Epithelial cell of esophagus (primary cell): ENCODE measurements around the gene POR.
A peak's percentile ranks its signal among the peaks of the same experiment; 100 is the strongest.
"Not testable (repeated sequence)": the region's sequence is repeated elsewhere in the genome, so short reads cannot be mapped to it uniquely, and the experiment has no call there.

Experiments used
- DNase-seq: peaks from one replicate; pipeline ENCODE4 v3.0.0; 2010; ENCODE audit warnings: low read depth
- H3K4me3 ChIP-seq: 2 replicates; pipeline ENCODE4 v1.5.1; 2011; ENCODE audit warnings: mild to moderate bottlenecking, low read length, control low read depth
- TF ChIP-seq, protein P1 (sequence below): IDR thresholded peaks from 2 replicates; pipeline ENCODE4 v1.5.1; 2011; ENCODE audit warnings: low read depth, mild to moderate bottlenecking, low read length, control low read depth, inconsistent platforms; ENCODE audit not compliant: insufficient read depth; ENCODE audit errors: missing control alignments

Gene POR

DNA sequence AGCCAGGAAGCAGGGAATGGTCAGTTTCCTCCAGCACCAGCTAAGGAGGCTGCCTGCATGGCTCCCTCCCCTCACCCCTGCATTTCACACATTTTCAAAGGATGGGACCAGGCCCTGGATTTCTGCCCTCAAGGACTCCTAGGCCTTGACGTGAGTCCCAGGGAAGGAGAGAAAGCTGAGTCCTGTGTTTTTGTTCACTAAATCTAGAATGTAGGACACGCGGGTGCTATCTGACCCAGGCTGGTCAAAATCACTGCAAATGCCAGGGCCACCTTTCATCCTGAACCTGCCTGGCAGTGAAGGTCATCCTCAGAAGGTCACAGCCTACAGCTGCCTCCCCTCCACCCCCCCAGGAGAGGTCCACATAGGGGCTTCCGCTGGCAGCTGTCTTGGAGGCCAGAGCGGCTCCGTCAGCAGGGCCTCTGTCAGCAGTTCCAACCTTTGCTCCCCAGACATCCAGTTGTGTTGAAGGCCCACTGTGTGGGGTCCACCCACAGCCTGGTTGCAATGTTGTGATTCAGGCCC is 18.1 kb upstream of the POR start:
- TF ChIP-seq, protein P1, sequence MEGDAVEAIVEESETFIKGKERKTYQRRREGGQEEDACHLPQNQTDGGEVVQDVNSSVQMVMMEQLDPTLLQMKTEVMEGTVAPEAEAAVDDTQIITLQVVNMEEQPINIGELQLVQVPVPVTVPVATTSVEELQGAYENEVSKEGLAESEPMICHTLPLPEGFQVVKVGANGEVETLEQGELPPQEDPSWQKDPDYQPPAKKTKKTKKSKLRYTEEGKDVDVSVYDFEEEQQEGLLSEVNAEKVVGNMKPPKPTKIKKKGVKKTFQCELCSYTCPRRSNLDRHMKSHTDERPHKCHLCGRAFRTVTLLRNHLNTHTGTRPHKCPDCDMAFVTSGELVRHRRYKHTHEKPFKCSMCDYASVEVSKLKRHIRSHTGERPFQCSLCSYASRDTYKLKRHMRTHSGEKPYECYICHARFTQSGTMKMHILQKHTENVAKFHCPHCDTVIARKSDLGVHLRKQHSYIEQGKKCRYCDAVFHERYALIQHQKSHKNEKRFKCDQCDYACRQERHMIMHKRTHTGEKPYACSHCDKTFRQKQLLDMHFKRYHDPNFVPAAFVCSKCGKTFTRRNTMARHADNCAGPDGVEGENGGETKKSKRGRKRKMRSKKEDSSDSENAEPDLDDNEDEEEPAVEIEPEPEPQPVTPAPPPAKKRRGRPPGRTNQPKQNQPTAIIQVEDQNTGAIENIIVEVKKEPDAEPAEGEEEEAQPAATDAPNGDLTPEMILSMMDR: no peak
- no peak overlapping the region for H3K4me3 ChIP-seq
- DNase-seq: no peak

DNA sequence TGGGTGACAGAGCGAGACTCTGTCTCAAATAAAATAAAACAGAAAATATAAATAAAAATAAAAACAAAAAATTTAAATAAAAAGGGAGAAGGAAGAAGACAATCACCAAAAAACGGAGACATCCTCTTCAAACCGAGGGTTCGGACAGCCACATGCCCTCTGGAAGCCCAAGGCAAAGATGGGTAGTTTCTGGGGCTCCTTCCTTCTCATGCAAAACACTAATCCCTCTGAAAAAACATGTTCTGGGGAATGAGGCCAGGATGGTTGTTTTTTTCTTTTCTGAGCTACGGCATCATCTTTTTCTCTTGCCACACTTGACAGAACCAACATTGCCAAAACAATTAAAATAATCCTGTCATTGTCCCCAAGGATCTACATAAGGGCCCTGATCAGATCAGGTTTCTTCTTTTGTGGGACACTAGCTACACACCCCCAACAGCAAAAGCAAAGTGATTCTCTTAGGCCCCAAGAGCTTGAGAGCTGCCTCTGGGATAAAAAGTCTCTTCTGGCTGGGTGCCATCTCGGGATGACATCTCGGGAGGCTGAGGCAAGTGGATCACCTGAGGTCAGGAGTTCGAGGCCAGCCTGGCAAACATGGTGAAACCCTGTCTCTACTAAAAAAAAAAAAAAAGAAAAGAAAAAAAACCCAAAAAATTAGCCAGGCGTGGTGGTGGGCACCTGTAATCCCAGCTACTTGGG is 14.2 kb upstream of the POR start:
- TF ChIP-seq, protein P1: no peak

DNA sequence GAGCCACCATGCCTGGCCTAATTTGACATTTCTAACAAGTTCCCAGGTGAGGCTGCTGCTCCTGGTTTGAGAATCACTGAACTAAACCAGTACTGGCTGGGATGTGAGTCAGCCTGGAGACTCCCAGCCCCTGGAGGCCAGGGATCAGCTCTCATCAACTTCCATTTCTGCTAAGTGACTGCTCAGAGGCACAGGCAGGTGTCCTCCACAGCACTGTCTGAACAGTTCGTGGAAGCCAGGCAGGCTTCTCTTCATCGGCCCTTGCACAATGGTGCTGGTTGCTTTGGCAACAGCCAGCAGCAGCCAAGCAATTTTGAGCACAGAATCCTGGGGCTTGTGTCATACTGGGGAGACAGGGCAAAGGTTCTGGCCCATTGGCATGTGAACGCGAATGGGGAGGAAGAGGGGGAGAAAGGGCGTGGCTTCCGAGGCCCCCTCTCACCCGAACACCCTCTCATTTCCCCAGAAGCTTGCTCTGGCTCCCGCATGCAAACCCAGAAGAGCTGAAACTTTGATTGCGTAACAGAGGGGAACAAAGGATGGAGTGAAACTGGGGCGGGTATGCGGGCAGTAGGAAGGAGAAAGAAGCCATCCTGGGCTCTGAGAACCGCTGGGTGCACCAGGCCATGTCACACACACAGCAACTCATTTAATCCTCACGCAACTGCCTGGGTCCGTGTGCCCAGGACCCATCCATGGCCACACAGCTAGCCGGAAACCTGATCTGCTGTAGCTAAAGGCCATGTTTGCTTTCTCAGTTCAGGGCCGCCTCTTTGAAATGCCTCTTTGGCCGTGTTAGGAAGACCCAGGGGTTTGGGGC is 9.0 kb upstream of the POR start:
- TF ChIP-seq, protein P1: no peak
- no peak overlapping the region for H3K4me3 ChIP-seq
- peak; percentile 93 for DNase-seq

More for the DNA sequence above, 14.2 kb upstream of the POR start:
- no peak overlapping the region for H3K4me3 ChIP-seq
- DNase-seq: no peak

DNA sequence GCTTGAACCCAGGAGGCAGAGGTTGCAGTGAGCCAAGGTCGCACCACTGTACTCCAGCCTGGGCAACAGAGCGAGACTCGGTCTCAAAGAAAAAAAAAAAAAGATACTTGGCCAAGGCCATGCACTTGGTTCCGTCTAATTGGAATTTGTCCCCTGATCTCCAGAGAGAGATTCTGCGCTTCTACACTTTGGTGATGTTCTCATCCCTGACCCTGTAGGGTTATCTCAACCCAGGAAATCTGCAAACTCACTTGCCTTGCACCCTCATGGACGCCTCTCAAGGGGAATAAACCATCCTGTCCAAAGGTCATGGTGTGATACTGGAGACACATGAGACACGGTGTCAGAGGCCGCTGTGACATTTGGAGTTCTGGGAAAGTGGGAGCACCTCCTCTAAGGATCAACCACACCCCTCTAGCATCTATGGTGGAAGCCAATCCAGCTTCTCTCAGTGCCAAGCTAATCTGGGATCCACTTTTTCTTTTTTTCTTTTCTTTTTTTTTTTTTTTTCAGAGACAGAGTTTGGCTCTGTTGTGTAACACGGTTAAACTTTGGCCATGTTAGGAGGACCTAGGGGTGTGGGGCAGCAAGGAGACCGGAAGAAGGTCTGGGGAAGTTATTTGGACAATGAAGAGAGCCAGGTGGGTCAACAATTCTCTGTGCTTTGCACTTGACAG is 7.8 kb upstream of the POR start:
- H3K4me3 ChIP-seq: no peak overlapping the region
- TF ChIP-seq, protein P1: no peak
- no peak for DNase-seq

DNA sequence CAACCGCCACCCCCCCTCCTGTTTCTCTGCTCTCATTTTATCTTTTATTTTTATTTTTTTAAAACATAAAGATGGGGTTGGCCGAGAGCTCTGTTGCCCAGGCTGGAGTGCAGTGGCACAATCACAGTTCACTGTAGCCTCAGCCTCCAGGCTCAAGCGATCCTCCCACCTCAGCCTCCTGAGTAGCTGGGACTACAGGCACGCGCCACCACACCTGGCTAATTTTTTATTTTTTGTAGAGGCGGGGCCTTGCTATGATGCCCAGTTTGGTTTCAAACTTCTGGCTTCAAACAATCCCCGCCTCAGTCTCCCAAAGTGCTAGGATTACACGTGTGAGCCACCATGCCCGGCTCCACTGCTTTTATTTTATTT is 7.3 kb upstream of the POR start:
- DNase-seq, H3K4me3 ChIP-seq: not testable (repeated sequence)

DNA sequence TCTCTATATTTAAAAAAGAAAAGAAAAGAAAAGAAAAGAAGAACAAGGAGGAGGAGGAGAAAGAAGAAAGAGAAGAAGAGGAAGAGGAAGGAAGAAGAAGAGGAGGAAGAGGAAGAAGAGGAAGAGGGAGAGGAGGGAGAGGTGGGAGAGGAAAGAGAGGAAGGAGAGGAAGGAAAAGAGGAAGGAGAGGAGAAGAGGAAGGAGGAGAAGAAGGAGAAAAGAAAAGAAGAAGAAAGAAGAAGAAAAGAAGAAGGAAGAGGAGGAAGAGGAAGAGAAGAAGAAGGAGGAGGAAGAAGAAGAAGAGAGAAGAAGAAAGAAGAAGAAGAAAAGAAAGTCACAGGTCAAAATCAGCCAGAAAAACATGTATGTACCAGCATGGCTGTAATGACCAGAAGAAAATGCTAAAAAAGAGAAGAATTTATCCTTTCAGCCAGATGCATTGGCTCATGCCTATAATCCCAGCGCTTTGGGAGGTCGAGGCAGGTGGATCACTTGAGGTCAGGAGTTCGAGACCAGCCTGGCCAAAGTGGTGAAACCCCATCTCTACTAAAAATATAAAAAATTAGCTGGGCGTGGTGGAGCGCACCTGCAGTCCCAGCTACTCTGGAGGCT is 5.3 kb upstream of the POR start:
- TF ChIP-seq, protein P1: no peak

DNA sequence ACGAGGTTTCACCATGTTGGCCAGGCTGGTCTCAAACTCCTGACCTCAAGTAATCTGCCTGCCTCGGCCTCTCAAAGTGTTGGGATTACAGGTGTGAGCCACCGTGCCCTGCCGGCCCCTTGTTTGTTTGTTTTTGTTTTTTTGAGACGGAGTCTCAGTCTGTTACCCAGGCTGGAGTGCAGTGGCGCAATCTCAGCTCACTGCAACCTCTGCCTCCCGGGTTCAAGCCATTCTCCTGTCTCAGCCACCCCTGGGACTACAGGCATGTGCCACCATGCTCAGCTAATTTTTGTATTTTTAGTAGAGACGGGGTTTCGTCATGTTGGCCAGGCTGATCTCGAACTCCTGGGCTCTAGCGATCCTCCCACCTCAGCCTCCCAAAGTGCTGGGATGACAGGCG is 3.8 kb upstream of the POR start:
- H3K4me3 ChIP-seq, DNase-seq: not testable (repeated sequence)

More for the DNA sequence above, 5.3 kb upstream of the POR start:
- no peak overlapping the region for H3K4me3 ChIP-seq
- no peak for DNase-seq
